AG08396 (cell line): ENCODE data around the gene EIF2D.

Experiments used
- DNase-seq: peaks from one replicate; pipeline ENCODE4 v3.0.0; 2012; ENCODE audit warnings: low spot score, mixed read lengths

The EIF2D gene

GRCh38 chr1:206569556-206569955, 42.7 kb downstream of the EIF2D start:
- DNase-seq: no peak

- no peak for DNase-seq
Observed at GRCh38 chr1:206568779-206569352, 43.4 kb downstream of the EIF2D start.

GRCh38 chr1:206568256-206568655, 44.0 kb downstream of the EIF2D start:
- DNase-seq: no peak

GRCh38 chr1:206566999-206567398, 45.3 kb downstream of the EIF2D start:
- no peak for DNase-seq

GRCh38 chr1:206565995-206566394, 46.3 kb downstream of the EIF2D start:
- DNase-seq: no peak

GRCh38 chr1:206563367-206564207, 48.7 kb downstream of the EIF2D start:
- no peak for DNase-seq

- no peak for DNase-seq
Observed at GRCh38 chr1:206560007-206560716, 52.1 kb downstream of the EIF2D start.

- DNase-seq: no peak
Observed at GRCh38 chr1:206559672-206559995, 52.6 kb downstream of the EIF2D start.

- no peak for DNase-seq
Observed at GRCh38 chr1:206558794-206559671, 53.2 kb downstream of the EIF2D start.

- no peak for DNase-seq
Observed at GRCh38 chr1:206557636-206558473, 54.4 kb downstream of the EIF2D start.

GRCh38 chr1:206556750-206557635, 55.3 kb downstream of the EIF2D start:
- peak; percentile 69 for DNase-seq

GRCh38 chr1:206556047-206556749, 56.1 kb downstream of the EIF2D start:
- DNase-seq: no peak

GRCh38 chr1:206555473-206555935, 56.8 kb downstream of the EIF2D start:
- DNase-seq: peak; percentile 46

GRCh38 chr1:206554701-206555472, 57.4 kb downstream of the EIF2D start:
- DNase-seq: no peak

- no peak for DNase-seq
Observed at GRCh38 chr1:206554211-206554610, 58.1 kb downstream of the EIF2D start.

GRCh38 chr1:206551986-206552326, 60.3 kb downstream of the EIF2D start:
- no peak for DNase-seq

GRCh38 chr1:206551296-206551985, 60.8 kb downstream of the EIF2D start:
- DNase-seq: no peak

GRCh38 chr1:206550446-206550845, 61.8 kb downstream of the EIF2D start:
- DNase-seq: no peak
